GM19372 (cell line): ENCODE results near the gene ABHD16A.
"Not testable (repeated sequence)": the region's sequence is repeated elsewhere in the genome, so short reads cannot be mapped to it uniquely, and the experiment has no call there.

ENCODE experiments used
- ATAC-seq: cut with Tn5 transposase; IDR thresholded peaks from one replicate; pipeline ENCODE4 v1.9.1; 2021; ENCODE audit warnings: mild to moderate bottlenecking, low read depth, moderate library complexity; ENCODE audit not compliant: unreplicated experiment

ABHD16A gene

DNA sequence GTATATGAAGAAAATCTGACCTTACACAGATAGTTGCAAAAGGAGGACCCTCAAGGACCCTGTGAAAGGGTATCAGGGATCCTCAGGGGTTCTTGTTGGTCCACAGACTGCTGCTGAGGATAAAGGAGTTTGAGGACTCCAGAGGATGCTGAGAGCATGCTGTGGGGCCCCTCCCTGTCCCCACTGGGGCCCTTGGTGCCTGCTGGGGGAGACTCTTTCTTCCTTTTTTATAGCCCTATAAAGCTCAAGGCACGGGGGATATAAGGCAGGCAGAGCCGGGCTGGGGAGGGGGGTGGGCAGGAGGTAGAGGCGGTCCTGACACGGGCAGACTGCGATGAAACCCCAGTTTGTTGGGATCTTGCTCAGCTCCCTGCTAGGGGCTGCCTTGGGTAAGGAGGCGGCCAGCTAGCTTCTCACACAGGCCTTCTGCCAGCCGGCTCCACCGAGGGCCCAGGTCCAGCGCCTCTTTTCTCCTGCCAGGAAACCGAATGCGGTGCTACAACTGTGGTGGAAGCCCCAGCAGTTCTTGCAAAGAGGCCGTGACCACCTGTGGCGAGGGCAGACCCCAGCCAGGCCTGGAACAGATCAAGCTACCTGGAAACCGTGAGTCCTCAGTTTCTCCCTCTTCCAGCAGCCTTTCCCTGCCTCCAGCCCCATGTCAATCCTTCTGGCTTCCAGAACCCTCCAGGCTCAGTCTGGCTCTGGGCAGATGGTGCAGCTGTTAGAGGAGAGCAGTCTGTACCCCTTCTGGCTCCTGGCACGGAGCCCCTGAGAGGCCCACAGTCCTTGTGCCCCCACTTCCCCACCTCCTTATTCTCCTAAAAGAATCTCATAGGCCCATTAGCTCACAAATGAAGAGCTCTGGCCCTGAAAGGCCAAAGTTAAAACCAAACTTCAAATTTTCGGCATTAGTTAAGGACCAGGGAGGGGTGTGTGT lies 12.2 kb upstream of the ABHD16A start, which contains the start of gene LY6G6D:
TSS of gene LY6G6D (plus strand) at position 327 of the 937 bp plus-strand sequence. CDS start at position 335, 8 bp downstream.
- no peak for ATAC-seq

DNA sequence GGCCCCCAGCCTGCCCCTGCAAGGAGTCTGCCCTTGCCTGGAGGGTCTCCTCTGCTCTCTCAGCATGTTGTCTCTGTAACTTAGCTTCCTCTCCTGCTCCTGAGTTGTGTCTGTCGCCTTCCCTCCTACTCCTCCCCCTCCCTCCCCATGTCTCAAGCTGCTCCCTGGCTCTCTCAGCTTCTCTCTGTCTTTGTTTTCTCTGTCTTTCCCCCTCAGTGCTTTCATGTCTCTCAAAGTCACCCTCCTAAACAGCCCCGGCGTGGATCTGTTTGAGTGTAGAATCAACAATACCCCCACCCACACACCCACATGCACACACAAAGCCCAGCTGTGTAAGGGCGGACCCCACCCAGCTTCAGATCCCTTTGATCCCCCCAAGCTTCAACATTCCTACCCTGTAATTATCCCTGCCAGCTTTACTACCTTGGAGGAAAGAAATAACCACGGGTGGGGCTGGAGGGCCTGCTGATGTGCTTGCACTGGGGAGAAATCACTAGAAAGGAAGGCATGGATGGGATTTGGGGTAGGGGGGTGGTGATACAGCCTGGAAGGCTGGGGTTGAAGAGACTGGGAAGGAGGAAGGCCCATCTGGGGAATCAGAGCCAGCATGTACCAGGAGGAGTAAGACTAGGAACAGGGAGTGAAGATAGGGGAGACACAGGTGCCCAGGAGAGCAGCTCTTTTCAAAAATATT lies 11.0 kb upstream of the ABHD16A start:
- no peak for ATAC-seq

DNA sequence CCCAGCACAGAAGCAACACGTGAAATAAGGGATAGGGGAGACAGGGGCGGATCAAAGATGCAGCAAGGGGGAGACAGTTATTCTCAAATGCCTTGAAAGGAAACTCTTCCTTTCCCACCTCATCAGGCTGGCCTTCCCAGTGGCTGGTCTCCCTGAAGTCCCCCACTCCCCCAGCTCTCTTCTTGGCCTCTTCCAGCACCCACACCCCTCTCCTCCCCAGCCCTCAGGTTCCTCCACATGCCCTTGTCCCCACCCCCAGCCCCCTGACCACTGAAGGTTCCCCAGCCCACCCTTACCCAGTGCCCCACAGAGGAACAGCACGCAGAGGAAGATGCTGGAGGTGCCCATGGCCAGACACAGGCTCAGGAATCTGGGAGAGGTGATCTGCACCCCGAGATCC lies 10.3 kb upstream of the ABHD16A start:
- ATAC-seq, result no peak

DNA sequence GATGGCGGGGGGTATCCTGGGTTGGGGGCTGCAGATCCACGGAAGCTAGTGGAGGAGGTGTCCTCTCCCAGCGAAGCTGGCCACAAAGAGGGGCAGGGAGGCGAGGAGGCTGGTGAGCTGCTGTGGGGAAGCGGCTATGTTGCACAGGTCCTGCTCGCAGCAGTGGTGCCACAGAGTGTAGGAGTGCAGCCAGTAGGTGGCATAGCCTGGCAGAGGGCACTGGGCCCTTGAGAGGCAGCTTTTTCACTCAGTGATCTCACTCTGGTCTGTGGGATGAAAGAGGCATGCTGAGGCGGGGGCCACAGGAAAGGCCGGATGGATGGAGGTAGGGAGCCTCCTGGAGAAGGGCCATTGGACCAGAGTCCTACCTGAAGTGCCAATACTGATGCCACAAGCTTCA lies 9.2 kb upstream of the ABHD16A start:
- ATAC-seq, result no peak

DNA sequence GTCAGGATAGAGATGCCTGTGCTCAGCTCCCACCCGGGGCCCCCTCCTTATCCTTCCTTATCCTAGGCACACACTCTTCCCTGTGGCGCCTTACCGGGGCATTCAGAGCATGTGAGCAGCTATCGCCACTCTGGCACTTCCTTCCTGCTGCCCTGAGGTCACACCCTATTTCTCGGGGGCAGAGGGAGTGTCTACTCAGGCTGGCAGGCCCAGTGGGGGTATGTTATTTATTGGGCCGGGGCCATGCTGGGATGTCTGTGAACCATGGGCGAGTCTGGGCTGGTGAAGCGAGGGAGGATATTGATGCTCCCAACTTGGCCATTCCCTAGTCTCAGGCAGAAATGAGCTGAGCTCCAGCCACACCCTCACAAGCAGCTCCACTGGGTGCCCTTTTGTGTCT lies 8.1 kb upstream of the ABHD16A start:
- ATAC-seq, result no peak

DNA sequence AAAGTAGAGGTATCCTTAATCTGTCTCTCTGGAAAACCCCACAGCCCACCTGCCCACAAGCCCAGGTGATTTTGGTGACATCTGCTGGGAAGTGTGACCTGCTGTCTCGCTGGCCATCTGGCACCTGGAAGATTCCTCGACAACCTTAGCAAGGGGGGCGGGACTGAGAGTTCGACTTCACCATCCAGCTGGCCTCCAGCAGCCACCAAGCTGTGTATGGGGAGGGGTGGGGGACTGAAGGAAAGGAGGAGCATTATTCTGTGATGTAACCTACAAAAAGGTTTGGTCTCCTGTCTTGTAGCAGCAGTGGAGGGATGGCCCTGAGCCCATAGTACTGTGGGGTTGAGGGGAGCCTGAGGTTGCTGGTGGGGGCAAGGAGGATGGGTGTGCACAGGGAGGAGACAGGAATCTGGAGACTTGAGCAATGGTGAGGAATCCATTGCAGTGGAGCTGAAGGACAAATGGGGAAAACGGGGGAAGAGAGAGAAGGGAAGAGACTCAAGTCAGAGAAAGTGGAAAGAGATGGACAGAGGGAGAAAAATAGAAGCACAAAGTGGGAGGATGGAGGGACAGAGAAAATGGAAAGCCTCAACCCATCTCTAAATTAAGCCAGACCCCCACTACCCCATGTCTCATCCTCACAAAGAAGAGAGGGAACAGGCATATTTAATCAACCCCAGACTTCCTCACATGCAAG lies 7.5 kb upstream of the ABHD16A start:
- no peak for ATAC-seq

DNA sequence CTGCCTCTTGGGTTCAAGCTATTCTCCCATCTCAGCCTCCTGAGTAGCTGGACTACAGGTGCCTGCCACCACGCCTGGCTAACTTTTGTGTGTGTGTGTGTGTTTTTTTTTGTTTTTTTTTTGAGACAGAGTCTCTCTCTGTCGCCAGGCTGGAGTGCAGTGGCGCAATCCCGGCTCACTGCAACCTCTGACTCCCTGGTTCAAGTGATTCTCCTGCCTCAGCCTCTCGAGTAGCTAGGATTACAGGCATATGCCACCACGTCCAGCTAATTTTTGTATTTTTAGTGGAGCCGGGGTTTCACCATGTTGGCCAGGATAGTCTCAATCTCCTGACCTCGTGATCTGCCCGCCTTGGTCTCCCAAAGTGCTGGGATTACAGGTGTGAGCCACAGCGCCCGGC lies 6.0 kb upstream of the ABHD16A start:
- not testable (repeated sequence) for ATAC-seq

DNA sequence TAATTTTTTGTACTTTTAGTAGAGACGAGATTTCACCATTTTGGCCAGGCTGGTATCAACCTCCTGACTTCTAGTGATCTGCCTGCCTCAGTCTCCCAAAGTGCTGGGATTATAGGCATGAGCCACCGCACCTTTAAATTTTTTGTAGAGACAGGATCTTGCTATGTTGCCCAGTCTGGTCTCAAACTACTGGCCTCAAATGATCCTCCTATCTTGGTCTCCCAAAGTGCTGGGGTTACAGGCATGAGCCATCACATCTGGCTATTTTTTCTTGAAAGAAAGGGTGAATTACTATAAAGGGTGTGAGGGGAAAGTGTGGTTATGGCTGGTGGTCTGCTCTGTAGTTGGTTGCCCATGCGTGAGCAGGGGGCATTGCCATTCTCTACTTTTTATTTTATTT lies 5.1 kb upstream of the ABHD16A start:
- no peak for ATAC-seq

DNA sequence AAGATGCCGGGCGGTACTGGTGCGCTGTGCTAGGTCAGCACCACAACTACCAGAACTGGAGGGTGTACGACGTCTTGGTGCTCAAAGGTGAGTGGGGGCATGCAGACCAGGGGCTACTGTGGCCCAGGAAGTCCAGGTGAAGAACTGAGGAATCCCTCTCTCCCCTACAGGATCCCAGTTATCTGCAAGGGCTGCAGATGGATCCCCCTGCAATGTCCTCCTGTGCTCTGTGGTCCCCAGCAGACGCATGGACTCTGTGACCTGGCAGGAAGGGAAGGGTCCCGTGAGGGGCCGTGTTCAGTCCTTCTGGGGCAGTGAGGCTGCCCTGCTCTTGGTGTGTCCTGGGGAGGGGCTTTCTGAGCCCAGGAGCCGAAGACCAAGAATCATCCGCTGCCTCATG lies 4.6 kb upstream of the ABHD16A start:
- no peak for ATAC-seq

DNA sequence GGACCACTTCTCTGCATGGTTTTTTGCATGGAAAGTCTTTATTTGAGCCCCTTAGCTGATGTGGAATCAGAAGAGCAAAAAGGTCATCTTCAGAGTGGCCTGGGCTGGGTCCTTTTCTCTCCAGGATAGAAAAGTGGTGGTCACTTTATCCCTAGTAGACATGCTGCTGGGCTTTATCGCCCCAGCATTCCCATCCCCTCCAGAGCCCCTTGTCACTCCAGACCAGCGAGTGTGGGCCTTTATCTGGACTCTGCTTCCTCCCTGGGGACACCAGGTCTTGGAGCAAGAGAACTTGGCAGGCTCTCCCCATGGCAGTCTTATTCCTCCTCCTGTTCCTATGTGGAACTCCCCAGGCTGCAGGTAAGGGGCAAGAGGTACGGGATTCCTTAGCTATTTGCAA lies 3.5 kb upstream of the ABHD16A start, which contains the start of gene LY6G6F:
TSS of gene LY6G6F (plus strand) at position 268 of the 400 bp plus-strand sequence. CDS start at position 309, 41 bp downstream.
- no peak for ATAC-seq

DNA sequence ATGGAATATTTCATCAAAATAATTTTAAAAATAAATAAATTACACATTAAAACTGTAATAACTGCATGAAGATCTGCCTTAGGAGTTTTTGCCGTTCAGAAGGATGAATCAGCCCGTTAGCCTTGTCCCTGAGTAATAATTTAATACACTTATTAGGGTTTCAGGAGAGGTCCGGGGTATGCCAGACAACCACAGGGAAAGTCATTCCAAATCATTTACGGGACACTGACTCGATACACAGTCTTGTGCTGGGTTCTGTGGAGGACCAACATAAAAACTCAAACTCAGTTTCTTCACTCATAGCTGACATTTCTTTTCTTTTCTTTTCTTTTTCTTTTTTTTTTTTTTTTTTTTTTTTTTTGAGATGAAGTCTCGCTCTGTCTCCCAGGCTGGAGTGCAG lies 2.8 kb upstream of the ABHD16A start:
- no peak for ATAC-seq

DNA sequence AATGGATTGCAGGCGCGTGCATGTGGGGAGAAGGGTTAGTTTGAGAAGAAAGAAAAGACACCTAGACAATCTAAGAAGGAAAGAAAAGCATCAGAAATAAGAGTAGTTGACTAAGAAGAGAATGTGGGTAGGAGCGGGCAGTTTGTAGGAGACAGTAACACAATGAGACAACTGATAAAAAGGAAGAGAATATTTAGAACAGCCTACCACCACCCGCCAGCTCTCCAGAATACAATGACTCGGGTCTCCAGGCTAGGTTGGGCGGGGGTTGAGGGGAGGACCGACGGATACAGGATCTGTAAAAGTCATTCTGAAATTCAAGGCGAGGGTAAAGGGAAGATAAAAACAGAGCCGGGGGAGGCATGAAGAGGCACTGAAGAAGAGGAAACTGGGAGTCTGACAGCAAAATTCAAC lies 712 bp downstream of the ABHD16A start:
- no peak for ATAC-seq

DNA sequence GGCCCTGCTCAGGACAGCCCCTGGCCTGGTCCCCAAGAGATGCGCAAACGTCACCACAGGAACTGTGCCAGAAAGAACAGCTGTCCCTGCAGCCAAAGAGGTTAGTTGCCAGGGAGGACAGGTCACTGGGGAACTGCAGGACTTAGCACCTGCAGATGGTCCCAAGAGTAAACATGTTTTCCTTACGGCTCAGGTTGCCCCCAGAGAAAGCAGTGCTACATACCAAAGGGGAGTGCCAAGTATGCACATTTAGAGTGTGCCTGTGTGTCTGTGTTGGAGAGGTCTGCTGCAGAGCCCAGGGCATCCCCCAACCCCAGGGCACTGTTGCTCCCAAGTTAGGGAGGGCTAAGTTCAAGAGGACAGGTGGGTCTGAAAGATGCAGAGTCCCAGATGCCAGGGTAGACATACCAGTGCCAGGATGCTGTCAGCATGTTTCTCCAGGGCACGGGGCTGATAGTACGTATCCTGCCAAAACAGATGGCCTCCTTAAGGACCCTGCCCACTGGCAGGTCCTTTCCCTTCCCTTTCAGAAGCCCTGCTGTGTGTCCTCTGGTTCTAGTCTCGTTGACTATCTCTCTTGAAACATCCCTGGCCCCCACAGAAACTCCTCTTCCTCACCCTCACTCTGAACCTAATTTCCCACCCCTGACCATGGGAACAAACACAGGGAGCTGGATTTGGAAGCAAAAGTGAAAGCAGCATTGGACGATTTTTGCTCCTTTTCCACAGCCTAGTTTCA lies 1.3 kb downstream of the ABHD16A start:
- ATAC-seq, result no peak

DNA sequence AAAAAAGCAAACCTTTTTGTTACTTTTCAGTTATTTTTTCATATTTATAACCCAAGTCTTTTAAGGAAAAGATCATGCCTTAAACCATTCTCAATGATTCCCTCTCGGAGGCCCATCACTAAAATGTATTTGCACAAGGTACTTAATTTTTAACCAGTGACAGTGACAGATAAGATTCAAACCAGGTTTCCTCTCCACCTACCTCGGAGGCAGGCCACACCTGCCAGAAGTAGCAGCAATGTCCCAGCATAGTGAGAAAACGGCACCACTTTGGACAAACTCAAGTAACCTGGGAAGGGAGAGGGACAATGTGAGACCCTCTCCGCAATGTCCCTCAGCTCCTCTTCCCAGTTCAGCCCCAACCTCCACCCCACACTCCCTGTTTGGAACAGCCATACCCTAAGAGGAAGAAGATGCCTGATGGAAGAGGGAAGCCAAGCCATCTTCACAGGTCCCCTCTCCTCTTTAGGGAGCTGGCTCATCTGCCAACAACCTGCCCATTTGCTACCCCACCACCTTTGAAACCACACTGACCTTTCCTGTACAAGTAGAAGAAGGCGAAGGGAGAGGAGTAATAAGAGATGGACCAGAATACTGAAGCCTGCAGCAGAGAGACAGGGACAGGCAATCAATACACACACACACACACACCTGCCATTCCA lies 2.3 kb downstream of the ABHD16A start:
- no peak for ATAC-seq

DNA sequence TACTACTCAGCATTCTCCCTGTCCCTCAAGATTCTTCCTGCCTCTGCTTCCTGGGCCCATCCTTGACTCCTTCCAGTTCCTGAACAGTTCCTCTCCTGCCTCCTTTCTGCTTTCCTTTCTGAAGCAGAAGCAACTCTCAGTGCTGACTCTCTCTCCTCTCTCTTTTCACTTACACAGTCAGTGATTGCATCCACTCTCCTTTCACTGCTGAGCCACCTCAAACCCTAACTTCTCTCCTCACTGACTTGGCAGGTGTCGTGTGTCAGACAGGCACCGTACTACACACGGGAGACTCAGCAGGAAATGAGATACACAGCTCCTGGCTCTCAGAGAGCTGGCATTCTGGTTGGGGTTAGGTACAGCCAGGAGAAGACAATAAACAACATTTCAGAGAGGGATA lies 5.6 kb downstream of the ABHD16A start:
- ATAC-seq, result no peak

DNA sequence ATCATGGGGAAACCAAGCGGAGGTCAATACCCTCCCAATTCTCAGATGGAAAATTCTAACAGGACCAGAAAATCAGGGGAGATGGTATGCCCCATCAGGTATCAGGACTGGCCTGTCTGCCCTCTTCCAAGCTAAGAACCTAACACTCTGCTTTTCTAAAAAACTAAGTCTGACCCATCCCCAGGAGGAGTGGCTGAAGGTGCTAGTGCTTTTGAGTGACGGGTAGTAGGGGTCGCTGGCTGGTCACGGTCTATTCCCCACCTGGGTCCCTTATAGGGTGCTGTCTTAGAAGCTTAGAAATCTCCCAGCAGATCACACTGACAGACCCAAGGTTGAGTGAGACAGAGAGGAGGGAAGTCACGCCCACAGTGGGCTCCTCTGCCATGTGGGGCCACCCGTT lies 9.6 kb downstream of the ABHD16A start:
- ATAC-seq, result no peak

DNA sequence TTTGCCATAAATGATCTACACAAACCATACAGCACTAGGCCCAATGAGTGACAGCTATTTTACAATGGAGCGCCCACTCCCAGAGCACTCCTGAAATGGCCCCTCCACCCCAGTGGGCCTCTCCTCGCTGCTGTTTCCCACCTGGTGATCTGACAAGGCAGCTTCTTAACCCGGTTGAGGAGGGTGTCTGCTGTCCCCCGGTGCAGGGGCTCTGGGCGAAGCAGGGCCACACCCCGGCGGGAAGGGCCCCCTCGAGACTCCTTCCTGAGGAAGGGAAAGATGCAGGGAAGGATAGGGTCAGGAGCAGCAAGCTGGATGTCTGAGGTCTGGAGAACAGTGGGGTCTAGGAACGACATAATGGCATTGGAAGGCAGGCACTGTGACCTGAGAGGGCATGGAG lies 10.2 kb downstream of the ABHD16A start:
- ATAC-seq, result no peak

DNA sequence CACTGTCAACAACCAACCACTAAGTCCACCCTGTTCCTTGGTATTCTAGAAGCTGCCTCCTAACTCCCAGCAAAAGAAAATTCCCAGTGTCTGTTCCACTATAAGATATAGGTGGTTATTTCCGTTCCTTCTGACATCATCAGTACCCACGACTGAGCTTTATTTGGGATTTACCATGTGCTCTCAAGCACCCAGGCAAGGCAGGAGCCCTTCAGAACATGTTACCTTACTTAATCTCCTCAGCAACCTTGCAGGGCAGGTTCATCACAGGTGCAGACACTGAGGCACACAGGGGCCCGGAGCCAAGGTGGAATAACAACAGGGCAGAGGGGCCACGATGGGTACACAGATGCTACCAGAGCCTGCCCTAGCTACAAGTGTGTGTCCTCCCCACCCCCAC lies 10.8 kb downstream of the ABHD16A start:
- no peak for ATAC-seq

DNA sequence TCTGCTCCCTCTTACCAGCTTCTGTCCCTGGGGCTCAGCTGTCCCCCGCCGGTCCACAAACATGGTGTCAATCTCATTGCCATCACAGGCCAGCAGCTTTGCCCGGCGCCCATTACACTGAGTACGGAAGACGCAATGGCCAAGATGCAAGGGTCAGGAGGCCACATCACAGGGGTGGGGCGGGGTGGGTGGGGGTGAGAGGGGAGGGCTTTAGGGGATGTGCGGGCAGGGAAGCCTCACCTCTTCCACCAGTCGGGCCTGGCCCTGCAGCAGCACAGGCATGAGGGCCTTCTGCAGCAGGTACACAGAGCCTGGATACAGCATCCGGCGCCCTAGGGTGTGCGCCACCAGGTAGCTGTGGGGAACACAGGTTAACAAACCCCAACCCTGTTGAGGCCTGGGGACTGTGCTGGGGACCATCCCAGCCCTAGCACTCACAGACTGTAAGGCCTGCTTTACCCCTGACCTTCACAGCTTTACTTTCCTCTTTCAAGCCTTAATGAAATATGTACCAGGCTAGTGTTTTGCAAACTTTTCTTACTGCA lies 11.5 kb downstream of the ABHD16A start:
- no peak for ATAC-seq

DNA sequence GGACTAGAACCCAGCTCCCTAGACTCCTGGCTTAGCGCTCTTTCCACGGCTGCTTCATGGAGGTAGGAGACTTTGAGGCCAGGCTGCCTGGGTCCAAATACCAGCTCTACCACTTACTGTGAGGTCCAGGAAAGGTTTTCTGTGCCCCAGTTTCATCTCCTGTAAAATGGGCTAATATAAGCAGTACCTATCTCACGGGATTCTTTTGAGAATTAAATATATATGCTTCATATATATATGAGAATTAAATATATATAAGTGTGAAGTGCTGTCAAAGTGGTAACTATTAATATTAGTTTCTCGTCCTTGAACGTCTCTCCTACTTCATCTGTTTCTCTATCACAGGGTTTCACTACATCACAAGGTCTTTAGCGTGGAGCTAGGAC lies 12.1 kb downstream of the ABHD16A start:
- no peak for ATAC-seq
